HCT116 (cell line): ENCODE data around the gene CCDC197. TPM values are rescaled to one million over a fixed set of nuclear protein-coding genes. Genes with fewer than 3 reads are reported as not detected.

ENCODE experiments used
- ATAC-seq: fragments of 200-7000 bp; cut with Tn5 transposase; 2 replicates; pipeline ENCODE4 v1.9.1; 2020; ENCODE audit warnings: mild to moderate bottlenecking, moderate library complexity
- BruUV-seq: library from RNA; stranded (reverse); fragments of 400-500 nt; replicated peaks from 2 replicates; lab custom pipeline; 2021; lab: Mats Ljungman, UMichigan
- CTCF ChIA-PET: fragments of 300-600 bp; sonication (Branson Sonifier 250); formaldehyde crosslinking; loops from one replicate; lab custom pipeline; 2021; ENCODE audit warnings: antibody characterized with exemption; lab: Charles Lee
- POLR2A ChIA-PET: fragments of 300-600, 350-600 bp; sonication (Branson Sonifier 250); formaldehyde crosslinking; loops from one replicate; lab custom pipeline; 2021; ENCODE audit warnings: antibody characterized with exemption; lab: Charles Lee
- RAD21 ChIA-PET, 2 experiments: fragments of 300-600 bp; sonication (Branson Sonifier 250); formaldehyde crosslinking; loops; one replicate each; lab custom pipeline; 2023; ENCODE audit warnings: low total read pairs in 2 of 2; ENCODE audit not compliant: uncharacterized antibody in 2 of 2, unreplicated experiment in 2 of 2, low non-redundant PET in 1 of 2; lab: Charles Lee
- DNase-seq: peaks from one replicate; pipeline ENCODE4 v3.0.0-alpha.2; 2010; ENCODE audit warnings: low read depth, low spot score
- H2AFZ ChIP-seq: fragments of 200-600 bp; shearing (Covaris generic), sonication (generic); 2 replicates; pipeline ENCODE4 v1.6.1; 2017; ENCODE audit warnings: low read depth, mixed run types, mixed read lengths, antibody characterized with exemption, low read length; ENCODE audit not compliant: poor library complexity, severe bottlenecking
- H3K27ac ChIP-seq: 2 replicates; pipeline ENCODE4 v1.5.1; 2012; ENCODE audit warnings: low read depth, low read length
- H3K27me3 ChIP-seq: fragments of 200-600 bp; sonication (generic); 2 replicates; pipeline ENCODE4 v1.6.1; 2016; ENCODE audit warnings: mixed run types, low read length, mixed read lengths; ENCODE audit not compliant: insufficient read depth
- H3K36me3 ChIP-seq, 2 experiments: fragments of 200-500 bp in 1 of 2; fragments of 200-600 bp in 1 of 2; sonication (Bioruptor generic) in 1 of 2; sonication (generic) in 1 of 2; 2 replicates each; pipeline versions ENCODE4 v1.5.1 to v1.6.1; 2014 to 2016; ENCODE audit warnings: low read length in 2 of 2, inconsistent platforms in 1 of 2, mixed read lengths in 1 of 2, mixed run types in 1 of 2; ENCODE audit not compliant: insufficient read depth in 2 of 2, control insufficient read depth in 1 of 2
- H3K4me1 ChIP-seq, 2 experiments: fragments of 200-600 bp in 1 of 2; sonication (generic) in 1 of 2; 2 replicates each; pipeline versions ENCODE4 v1.5.1 to v1.6.1; 2012 to 2017; ENCODE audit warnings: low read length in 2 of 2, inconsistent platforms in 1 of 2, mild to moderate bottlenecking in 1 of 2, mixed read lengths in 1 of 2, mixed run types in 1 of 2, moderate library complexity in 1 of 2; ENCODE audit not compliant: insufficient read depth in 2 of 2, control insufficient read depth in 1 of 2
- H3K4me2 ChIP-seq: fragments of 200-600 bp; sonication (generic); 2 replicates; pipeline ENCODE4 v1.6.1; 2017; ENCODE audit warnings: mixed run types, low read length, mixed read lengths
- H3K4me3 ChIP-seq, 2 experiments: fragments of 200-600 bp in 1 of 2; sonication (generic) in 1 of 2; replicated peaks in 1 of 2; 2 replicates each; pipeline ENCODE4 v1.5.1; 2011 to 2016; ENCODE audit warnings: low read length in 2 of 2, control low read depth in 1 of 2, low read depth in 1 of 2, mild to moderate bottlenecking in 1 of 2, mixed read lengths in 1 of 2, mixed run types in 1 of 2
- H3K79me2 ChIP-seq: fragments of 200-600 bp; sonication (generic); 2 replicates; pipeline ENCODE4 v1.6.1; 2017; ENCODE audit warnings: mild to moderate bottlenecking, mixed run types, low read length, moderate library complexity, mixed read lengths; ENCODE audit not compliant: insufficient read depth
- H3K9ac ChIP-seq: fragments of 200-600 bp; sonication (generic); 2 replicates; pipeline ENCODE4 v1.6.1; 2016; ENCODE audit warnings: low read length, mixed read lengths
- H3K9me2 ChIP-seq: fragments of 200-600 bp; sonication (generic), shearing (Covaris generic); 2 replicates; pipeline ENCODE4 v1.6.1; 2017; ENCODE audit warnings: mixed run types, mild to moderate bottlenecking, moderate library complexity; ENCODE audit not compliant: insufficient read depth
- H3K9me3 ChIP-seq, 2 experiments: fragments of 200-500 bp in 1 of 2; fragments of 200-600 bp in 1 of 2; sonication (Bioruptor generic) in 1 of 2; sonication (generic) in 1 of 2; 2 replicates each; pipeline ENCODE4 v1.6.1; 2014 to 2017; ENCODE audit warnings: low read length in 2 of 2, mixed read lengths in 2 of 2, inconsistent platforms in 1 of 2, low read depth in 1 of 2, mild to moderate bottlenecking in 1 of 2, mixed run types in 1 of 2, moderate library complexity in 1 of 2; ENCODE audit not compliant: control insufficient read depth in 1 of 2, insufficient read depth in 1 of 2
- H4K20me1 ChIP-seq: fragments of 200-600 bp; sonication (generic), shearing (Covaris generic); 2 replicates; pipeline ENCODE4 v1.6.1; 2017; ENCODE audit warnings: mixed run types, mild to moderate bottlenecking, moderate library complexity; ENCODE audit not compliant: insufficient read depth
- CEBPB ChIP-seq: IDR thresholded peaks from 2 replicates; pipeline ENCODE4 v1.6.1; 2012; ENCODE audit warnings: low read depth
- ELF1 ChIP-seq: IDR thresholded peaks from 2 replicates; pipeline ENCODE4 v1.6.1; 2012; ENCODE audit warnings: low read depth, borderline replicate concordance
- EZH2phosphoT487 ChIP-seq: fragments of 200-600 bp; IDR thresholded peaks from 2 replicates; pipeline ENCODE4 v1.6.1; 2018; ENCODE audit warnings: antibody characterized with exemption, borderline replicate concordance
- FOSL1 ChIP-seq: IDR thresholded peaks from 2 replicates; pipeline ENCODE4 v1.6.1; 2012; ENCODE audit warnings: low read depth
- MAX ChIP-seq: IDR thresholded peaks from 2 replicates; pipeline ENCODE4 v1.6.1; 2012
- RAD21 ChIP-seq: IDR thresholded peaks from 2 replicates; pipeline ENCODE4 v1.6.1; 2012; ENCODE audit warnings: low read depth, mild to moderate bottlenecking
- SP1 ChIP-seq: IDR thresholded peaks from 2 replicates; pipeline ENCODE4 v1.6.1; 2012; ENCODE audit warnings: low read depth
- SRF ChIP-seq: IDR thresholded peaks from 2 replicates; pipeline ENCODE4 v1.6.1; 2012; ENCODE audit warnings: low read depth
- ZFX ChIP-seq: fragments of 450-650 bp; IDR thresholded peaks from 2 replicates; pipeline ENCODE4 v1.6.1; 2017
- ZNF274 ChIP-seq: fragments of 200-500 bp; sonication (Bioruptor generic); IDR thresholded peaks from 2 replicates; pipeline ENCODE4 v1.6.1; 2014; ENCODE audit warnings: mild to moderate bottlenecking, low read depth, low read length, inconsistent platforms
- intact Hi-C: fragments of 100-400 bp; cut with micrococcal nuclease; formaldehyde crosslinking; loops from 2 replicates; pipeline ENCODE4 v1.10.0; 2022
- total RNA-seq: library from RNA; stranded (reverse); gene quantifications from one replicate; pipeline ENCODE4 v1.2.1, GENCODE V29; 2021; ENCODE audit not compliant: unreplicated experiment

Gene CCDC197
- total RNA-seq, 1 experiment from 2014 or later, result not detected

- ChIA-PET CTCF (no interaction called here), RAD21 (no interaction called here), POLR2A (no interaction called here)
- ATAC-seq (no peak), DNase-seq (no peak)
- Histone ChIP-seq H3K9me2 (no peaks in the 10 kb centered on the region), H3K9ac (no peak overlapping the region), H3K79me2 (no peaks in the 10 kb centered on the region), H3K27ac (no peak overlapping the region), H3K4me3 (no peak overlapping the region), H3K4me2 (no peak overlapping the region), H3K9me3 (no peaks in the 10 kb centered on the region), H4K20me1 (no peaks in the 10 kb centered on the region), H3K36me3 (no peaks in the 10 kb centered on the region), H3K27me3 (no peaks in the 10 kb centered on the region), H2AFZ (no peak overlapping the region), H3K4me1 (peaks cover 26 to 81% of the 10 kb centered on the region in 2 experiments)
- no TSS peak for BruUV-seq
- intact Hi-C loops, result no loop called here
- TF ChIP-seq RAD21 (no peak), EZH2phosphoT487 (no peak), SRF (no peak), ZNF274 (no peak), FOSL1 (no peak), SP1 (no peak), ZFX (no peak), CEBPB (no peak), ELF1 (no peak), MAX (no peak)
Measured at GRCh38 chr14:93954900-93955849, 41.9 kb upstream of the CCDC197 start.
